ENCODE data around the gene EIF2B2. TPM values are rescaled to one million over a fixed set of nuclear protein-coding genes. Genes with fewer than 3 reads are reported as not detected.
"Not testable (repeated sequence)": the region's sequence is repeated elsewhere in the genome, so short reads cannot be mapped to it uniquely, and the experiment has no call there.

The EIF2B2 gene
- total RNA-seq, 4 donors from 2014 or later: 27.3 to 41.9 (median 35.5) TPM

- no peaks in the 10 kb centered on the region for H3K4me1 ChIP-seq
- DNase-seq: no peak
- H3K27ac ChIP-seq: no peak overlapping the region
- no peaks in the 10 kb centered on the region for H3K9me3 ChIP-seq
- H3K4me3 ChIP-seq: no peak overlapping the region
- intact Hi-C loops (cut with DNase I; ENCODE audit: low total_unique reads): no loop called here
- TF ChIP-seq POLR2A (IDR thresholded peaks at IDR 0.05): no peak
- no peaks in the 10 kb centered on the region for H3K36me3 ChIP-seq
- no peaks in the 10 kb centered on the region for H3K27me3 ChIP-seq
Observed at GRCh38 chr14:74984236-74985027, 18.3 kb upstream of the EIF2B2 start.

- Histone ChIP-seq H3K4me3 (no peak overlapping the region), H3K9me3 (no peaks in the 10 kb centered on the region), H3K27me3 (no peaks in the 10 kb centered on the region), H3K4me1 (no peaks in the 10 kb centered on the region), H3K36me3 (no peaks in the 10 kb centered on the region), H3K27ac (no peak overlapping the region)
- no peak for TF ChIP-seq CTCF (IDR thresholded peaks at IDR 0.05)
- no peak for TF ChIP-seq POLR2A (IDR thresholded peaks at IDR 0.05)
- intact Hi-C loops (cut with DNase I; ENCODE audit: low total_unique reads): no loop called here
- DNase-seq: no peak
Observed at GRCh38 chr14:74985028-74985310, 17.8 kb upstream of the EIF2B2 start.

- Histone ChIP-seq H3K27ac (no peak overlapping the region), H3K27me3 (no peaks in the 10 kb centered on the region), H3K36me3 (no peaks in the 10 kb centered on the region), H3K4me3 (no peak overlapping the region), H3K9me3 (no peaks in the 10 kb centered on the region), H3K4me1 (no peaks in the 10 kb centered on the region)
- TF ChIP-seq POLR2A (IDR thresholded peaks at IDR 0.05): no peak
- TF ChIP-seq CTCF (IDR thresholded peaks at IDR 0.05): no peak
- intact Hi-C loops (cut with DNase I; ENCODE audit: low total_unique reads): no loop called here
- no peak for DNase-seq
Observed at GRCh38 chr14:74985806-74986205, 16.9 kb upstream of the EIF2B2 start.

GRCh38 chr14:74988131-74988530 is 14.6 kb upstream of the EIF2B2 start:
- Histone ChIP-seq H3K4me1 (no peaks in the 10 kb centered on the region), H3K27me3 (no peaks in the 10 kb centered on the region), H3K4me3 (no peak overlapping the region), H3K36me3 (no peaks in the 10 kb centered on the region), H3K9me3 (no peaks in the 10 kb centered on the region), H3K27ac (no peak overlapping the region)
- intact Hi-C loops (cut with DNase I; ENCODE audit: low total_unique reads): no loop called here
- DNase-seq: no peak
- no peak for TF ChIP-seq POLR2A (IDR thresholded peaks at IDR 0.05)
- TF ChIP-seq CTCF (IDR thresholded peaks at IDR 0.05): no peak

- TF ChIP-seq CTCF (IDR thresholded peaks at IDR 0.05): no peak
- TF ChIP-seq POLR2A (IDR thresholded peaks at IDR 0.05): no peak
- Histone ChIP-seq H3K27me3 (no peaks in the 10 kb centered on the region), H3K27ac (no peak overlapping the region), H3K4me3 (no peak overlapping the region), H3K9me3 (no peaks in the 10 kb centered on the region), H3K4me1 (no peaks in the 10 kb centered on the region), H3K36me3 (no peaks in the 10 kb centered on the region)
- intact Hi-C loops (cut with DNase I; ENCODE audit: low total_unique reads): no loop called here
- DNase-seq: no peak
Observed at GRCh38 chr14:74988993-74989392, 13.7 kb upstream of the EIF2B2 start.

DNA sequence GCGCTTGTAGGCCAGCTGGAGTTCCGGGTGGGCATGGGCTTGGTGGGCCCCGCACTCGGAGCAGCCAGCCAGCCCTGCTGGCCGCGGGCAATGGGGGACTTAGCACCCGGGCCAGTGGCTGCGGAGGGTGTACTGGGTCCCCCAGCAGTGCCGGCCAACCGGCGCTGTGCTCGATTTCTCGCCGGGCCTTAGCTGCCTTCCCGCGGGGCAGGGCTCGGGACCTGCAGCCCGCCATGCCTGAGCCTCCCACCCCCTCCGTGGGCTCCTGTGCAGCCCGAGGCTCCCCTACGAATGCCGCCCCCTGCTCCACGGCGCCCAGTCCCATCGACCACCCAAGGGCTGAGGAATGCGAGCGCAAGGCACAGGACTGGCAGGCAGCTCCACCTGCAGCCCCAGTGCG is 8.5 kb upstream of the EIF2B2 start:
- H3K27ac ChIP-seq; H3K36me3 ChIP-seq; H3K9me3 ChIP-seq; H3K27me3 ChIP-seq; DNase-seq; H3K4me3 ChIP-seq; H3K4me1 ChIP-seq; intact Hi-C loops (cut with DNase I; ENCODE audit: low total_unique reads): not testable (repeated sequence)

GRCh38 chr14:74995781-74996180 is 6.9 kb upstream of the EIF2B2 start:
- DNase-seq; intact Hi-C loops (cut with DNase I; ENCODE audit: low total_unique reads); H3K36me3 ChIP-seq: not testable (repeated sequence)

More at GRCh38 chr14:74995781-74996180, 6.9 kb upstream of the EIF2B2 start:
- not testable (repeated sequence) for H3K9me3 ChIP-seq, H3K27me3 ChIP-seq, H3K4me3 ChIP-seq, H3K27ac ChIP-seq, H3K4me1 ChIP-seq

Measured in uterus (tissue), 4 donors.